HG03558 (cell line): ENCODE measurements around the gene LOX.

Experiments
- ATAC-seq: cut with Tn5 transposase; IDR thresholded peaks from one replicate; pipeline ENCODE4 v1.9.1; 2021; ENCODE audit warnings: moderate number of reproducible peaks; ENCODE audit not compliant: unreplicated experiment; ENCODE audit errors: extremely low read depth

Gene LOX

GRCh38 chr5:122056913-122057312, 21.1 kb downstream of the LOX start:
- ATAC-seq: no peak

DNA sequence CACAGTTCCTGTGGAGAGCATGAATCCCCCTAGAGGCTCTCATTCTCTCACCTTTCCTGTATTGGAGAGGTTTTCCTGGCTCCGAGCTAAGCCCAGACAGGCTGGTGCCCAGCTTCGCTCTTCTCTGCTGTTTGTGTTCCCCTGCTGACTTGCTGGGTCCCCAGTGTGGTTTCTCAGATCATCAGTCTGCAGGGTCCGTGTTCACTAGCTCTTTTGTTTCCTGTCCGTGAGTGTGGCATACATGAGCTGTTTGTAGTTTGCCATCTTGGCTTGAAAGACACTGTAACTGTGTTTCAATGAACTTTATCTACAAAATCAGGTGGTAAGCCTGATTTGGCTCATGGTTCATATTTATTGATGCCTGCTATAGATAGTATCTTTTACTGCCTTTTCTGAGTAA, 23.8 kb downstream of the LOX start:
- no peak for ATAC-seq

GRCh38 chr5:122053181-122054109, 24.6 kb downstream of the LOX start:
- ATAC-seq: no peak

- no peak for ATAC-seq
These were observed 26.5 kb downstream of the LOX start for GRCh38 chr5:122051569-122051968.

GRCh38 chr5:122050959-122051358, 27.1 kb downstream of the LOX start:
- ATAC-seq: no peak

- ATAC-seq: no peak
These were observed 37.3 kb downstream of the LOX start for GRCh38 chr5:122040636-122041302.

DNA sequence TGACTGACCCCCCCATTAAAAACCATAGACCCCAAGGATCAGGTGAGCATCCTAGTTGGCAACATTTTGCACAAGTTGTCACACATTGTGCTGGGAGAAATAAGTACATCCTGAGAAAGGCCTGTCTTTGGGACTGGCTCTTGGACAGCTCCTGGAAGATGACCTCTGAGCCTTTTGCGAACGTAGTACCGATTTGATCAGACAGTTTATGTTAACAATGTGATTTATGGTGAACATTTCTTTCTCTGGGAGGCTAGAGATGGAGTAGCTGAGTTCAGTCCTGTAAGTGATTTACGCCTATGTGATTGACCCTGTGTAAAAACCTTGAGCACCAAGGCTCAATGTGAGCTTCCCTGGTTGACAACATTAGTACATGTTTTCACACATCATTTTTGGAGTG, 41.7 kb downstream of the LOX start:
- ATAC-seq: no peak

- no peak for ATAC-seq
These were observed 42.1 kb downstream of the LOX start for GRCh38 chr5:122035913-122036312.

DNA sequence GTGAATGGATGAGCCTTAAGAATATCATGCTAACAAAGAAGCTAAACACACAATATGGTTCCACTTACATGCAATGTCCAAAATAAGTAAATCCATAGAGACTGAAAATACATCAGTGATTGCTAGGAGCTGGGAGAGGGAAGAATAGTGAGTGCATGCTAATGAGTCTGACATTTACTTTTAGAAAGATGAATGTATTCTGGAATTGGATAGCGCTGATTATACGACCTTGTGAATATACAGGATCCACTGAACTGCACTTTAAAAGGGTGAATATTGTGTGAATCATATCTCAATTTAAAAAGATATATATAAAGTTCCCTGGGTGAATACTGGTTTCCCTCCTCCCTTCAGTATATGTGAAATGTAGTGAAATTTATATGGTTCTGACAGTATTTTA, 46.2 kb downstream of the LOX start:
- ATAC-seq: no peak

DNA sequence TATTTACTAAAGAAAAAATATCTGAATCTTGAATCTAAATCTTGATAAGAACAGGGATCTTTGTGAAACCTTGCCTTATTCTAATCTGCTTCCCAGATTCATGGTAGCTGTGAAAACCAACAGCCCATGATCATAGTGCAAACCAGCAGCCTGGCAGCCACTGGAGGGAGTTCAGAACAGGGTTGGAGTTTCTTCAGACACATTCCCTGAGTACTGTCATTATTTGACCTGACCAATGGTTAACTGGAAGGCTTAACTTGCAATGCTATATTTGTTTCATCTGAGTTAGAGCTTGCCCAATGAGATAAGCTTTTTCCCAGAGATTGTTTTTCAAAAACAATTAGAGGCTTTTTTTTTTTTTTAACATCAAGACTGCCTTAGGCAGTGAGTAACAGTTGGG, 47.8 kb downstream of the LOX start:
- ATAC-seq: no peak

GRCh38 chr5:122029818-122030217, 48.2 kb downstream of the LOX start:
- ATAC-seq: no peak

GRCh38 chr5:122022966-122023365, 55.1 kb downstream of the LOX start:
- no peak for ATAC-seq

DNA sequence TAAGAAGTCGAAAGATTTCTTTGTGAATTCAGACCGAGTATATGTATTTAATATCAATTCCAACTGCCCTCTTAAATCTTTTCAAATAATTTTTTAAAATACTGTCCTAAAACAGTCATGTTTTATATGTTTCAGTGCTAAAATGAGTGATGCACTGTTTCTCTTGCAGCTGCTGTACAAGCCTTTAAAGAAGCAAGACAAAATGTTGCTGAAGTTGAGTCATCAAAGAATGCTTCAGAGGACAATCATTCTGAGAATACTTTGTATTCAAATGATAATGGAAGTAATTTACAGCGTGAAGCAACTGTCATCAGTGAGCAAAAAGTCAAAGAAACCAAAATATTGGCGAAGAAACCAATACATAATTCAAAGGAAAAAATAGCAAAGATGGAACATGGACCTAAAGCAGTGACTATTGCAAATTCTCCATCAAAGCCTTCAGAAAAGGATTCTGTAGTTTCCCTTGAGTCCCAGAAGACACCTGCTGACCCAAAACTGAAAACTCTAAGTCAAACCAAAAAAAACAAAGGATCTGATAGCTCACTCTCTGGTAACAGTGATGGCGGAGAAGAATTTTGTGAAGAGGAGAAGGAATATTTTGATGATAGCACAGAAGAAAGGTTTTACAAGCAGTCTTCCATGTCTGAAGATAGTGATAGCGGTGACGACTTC, 58.0 kb downstream of the LOX start:
- peak; percentile 52 for ATAC-seq

- no peak for ATAC-seq
These were observed 62.6 kb downstream of the LOX start for GRCh38 chr5:122015471-122015870.

GRCh38 chr5:122014236-122014935, 63.7 kb downstream of the LOX start:
- ATAC-seq: no peak
